Measurements from ENCODE around the gene DTX1.

DNA sequence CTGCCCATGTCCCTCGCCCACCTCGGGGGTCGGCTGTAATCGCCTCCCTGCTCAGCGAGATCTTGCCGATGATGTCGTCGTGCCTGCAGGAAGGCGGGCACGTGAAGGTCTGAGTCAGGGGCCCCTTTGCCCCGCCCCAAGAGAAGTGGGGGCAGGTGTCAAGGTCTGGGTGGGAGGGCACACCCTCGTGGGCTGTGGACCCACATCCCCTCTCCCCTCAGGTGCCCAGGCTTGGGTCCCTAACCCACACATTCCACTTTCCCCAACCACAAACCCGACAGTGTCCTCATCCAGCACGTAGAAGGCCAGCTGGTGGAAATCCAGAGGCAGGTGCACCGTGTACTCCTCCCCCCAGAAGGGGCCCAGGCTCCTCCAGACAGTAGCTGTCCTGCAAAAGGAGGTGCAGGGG is 71.3 kb downstream of the DTX1 start:
- TF ChIP-seq, protein P1, sequence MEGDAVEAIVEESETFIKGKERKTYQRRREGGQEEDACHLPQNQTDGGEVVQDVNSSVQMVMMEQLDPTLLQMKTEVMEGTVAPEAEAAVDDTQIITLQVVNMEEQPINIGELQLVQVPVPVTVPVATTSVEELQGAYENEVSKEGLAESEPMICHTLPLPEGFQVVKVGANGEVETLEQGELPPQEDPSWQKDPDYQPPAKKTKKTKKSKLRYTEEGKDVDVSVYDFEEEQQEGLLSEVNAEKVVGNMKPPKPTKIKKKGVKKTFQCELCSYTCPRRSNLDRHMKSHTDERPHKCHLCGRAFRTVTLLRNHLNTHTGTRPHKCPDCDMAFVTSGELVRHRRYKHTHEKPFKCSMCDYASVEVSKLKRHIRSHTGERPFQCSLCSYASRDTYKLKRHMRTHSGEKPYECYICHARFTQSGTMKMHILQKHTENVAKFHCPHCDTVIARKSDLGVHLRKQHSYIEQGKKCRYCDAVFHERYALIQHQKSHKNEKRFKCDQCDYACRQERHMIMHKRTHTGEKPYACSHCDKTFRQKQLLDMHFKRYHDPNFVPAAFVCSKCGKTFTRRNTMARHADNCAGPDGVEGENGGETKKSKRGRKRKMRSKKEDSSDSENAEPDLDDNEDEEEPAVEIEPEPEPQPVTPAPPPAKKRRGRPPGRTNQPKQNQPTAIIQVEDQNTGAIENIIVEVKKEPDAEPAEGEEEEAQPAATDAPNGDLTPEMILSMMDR (IDR thresholded peaks at IDR 0.05): no peak
- no peak for TF ChIP-seq POLR2A (IDR thresholded peaks at IDR 0.05)
